ENCODE results near the gene UPF2. TPM values are rescaled to one million over a fixed set of nuclear protein-coding genes. Genes with fewer than 3 reads are reported as not detected.

The UPF2 gene
- total RNA-seq, 3 donors from 2014 or later, result 22.4 to 32.9 (median 29.2) TPM

GRCh38 chr10:12006671-12007070, 35.9 kb downstream of the UPF2 start:
- TF ChIP-seq POLR2A (IDR thresholded peaks at IDR 0.05) (no peak), CTCF (IDR thresholded peaks at IDR 0.05) (no peak), POLR2AphosphoS5 (IDR thresholded peaks at IDR 0.05) (no peak)
- no peaks in the 10 kb centered on the region for H3K4me1 ChIP-seq
- intact Hi-C loops (cut with DNase I; ENCODE audit: low total_unique reads), result no loop called here
- H3K27ac ChIP-seq, result no peak overlapping the region
- no peaks in the 10 kb centered on the region for H3K36me3 ChIP-seq
- H3K9me3 ChIP-seq, result peaks cover 7 to 12% of the 10 kb centered on the region in 2 donors
- no peak for DNase-seq (ENCODE audit: low spot score in 2 of 2)
- no peak overlapping the region for H3K4me3 ChIP-seq
- no peaks in the 10 kb centered on the region for H3K27me3 ChIP-seq

GRCh38 chr10:11993834-11994468, 48.7 kb downstream of the UPF2 start:
- Histone ChIP-seq H3K27me3 (no peaks in the 10 kb centered on the region), H3K4me1 (no peaks in the 10 kb centered on the region), H3K36me3 (no peaks in the 10 kb centered on the region), H3K27ac (no peak overlapping the region), H3K4me3 (no peak overlapping the region), H3K9me3 (no peaks in the 10 kb centered on the region)
- no peak for DNase-seq (ENCODE audit: low spot score in 2 of 2)
- TF ChIP-seq CTCF (IDR thresholded peaks at IDR 0.05), result no peak
- TF ChIP-seq POLR2A (IDR thresholded peaks at IDR 0.05), result no peak
- intact Hi-C loops (cut with DNase I; ENCODE audit: low total_unique reads), result no loop called here

- Histone ChIP-seq H3K9me3 (no peaks in the 10 kb centered on the region), H3K36me3 (no peaks in the 10 kb centered on the region), H3K4me3 (no peak overlapping the region), H3K27ac (no peak overlapping the region), H3K4me1 (no peaks in the 10 kb centered on the region), H3K27me3 (no peaks in the 10 kb centered on the region)
- TF ChIP-seq CTCF (IDR thresholded peaks at IDR 0.05), result no peak
- TF ChIP-seq POLR2A (IDR thresholded peaks at IDR 0.05), result no peak
- no peak for TF ChIP-seq POLR2AphosphoS5 (IDR thresholded peaks at IDR 0.05)
- intact Hi-C loops (cut with DNase I; ENCODE audit: low total_unique reads), result loop anchor here (10.0 kb wide), 1 partner anchor 194 kb away; no protein-coding TSS in a partner anchor
- no peak for DNase-seq (ENCODE audit: low spot score in 2 of 2)
Observed at GRCh38 chr10:11988924-11989323, 53.7 kb downstream of the UPF2 start.

- intact Hi-C loops (cut with DNase I; ENCODE audit: low total_unique reads), result loop anchor here (10.0 kb wide), 1 partner anchor 192 kb away; no protein-coding TSS in a partner anchor
- Histone ChIP-seq H3K4me3 (no peak overlapping the region), H3K27ac (no peak overlapping the region), H3K4me1 (no peaks in the 10 kb centered on the region), H3K36me3 (no peaks in the 10 kb centered on the region), H3K9me3 (no peaks in the 10 kb centered on the region), H3K27me3 (no peaks in the 10 kb centered on the region)
- peak; percentile 56 to 71 for DNase-seq (ENCODE audit: low spot score in 2 of 2)
- TF ChIP-seq POLR2AphosphoS5 (IDR thresholded peaks at IDR 0.05) (peak in 1 of 3 donors; percentile 13), POLR2A (IDR thresholded peaks at IDR 0.05) (no peak), CTCF (IDR thresholded peaks at IDR 0.05) (peak; percentile 68 to 88 (median 81))
Observed at GRCh38 chr10:11986593-11987216, 55.9 kb downstream of the UPF2 start.

- TF ChIP-seq POLR2AphosphoS5 (IDR thresholded peaks at IDR 0.05), result no peak
- no peak for TF ChIP-seq CTCF (IDR thresholded peaks at IDR 0.05)
- no peak for TF ChIP-seq POLR2A (IDR thresholded peaks at IDR 0.05)
- no peaks in the 10 kb centered on the region for H3K27me3 ChIP-seq
- no peak overlapping the region for H3K4me3 ChIP-seq
- H3K36me3 ChIP-seq, result no peaks in the 10 kb centered on the region
- no peak for DNase-seq (ENCODE audit: low spot score in 2 of 2)
- intact Hi-C loops (cut with DNase I; ENCODE audit: low total_unique reads), result loop anchor here (10.0 kb wide), 1 partner anchor 187 kb away; no protein-coding TSS in a partner anchor
- H3K4me1 ChIP-seq, result no peaks in the 10 kb centered on the region
- no peak overlapping the region for H3K27ac ChIP-seq
- no peaks in the 10 kb centered on the region for H3K9me3 ChIP-seq
Observed at GRCh38 chr10:11982253-11982652, 60.4 kb downstream of the UPF2 start.
